Measurements from ENCODE around the gene ADAD2.

DNA sequence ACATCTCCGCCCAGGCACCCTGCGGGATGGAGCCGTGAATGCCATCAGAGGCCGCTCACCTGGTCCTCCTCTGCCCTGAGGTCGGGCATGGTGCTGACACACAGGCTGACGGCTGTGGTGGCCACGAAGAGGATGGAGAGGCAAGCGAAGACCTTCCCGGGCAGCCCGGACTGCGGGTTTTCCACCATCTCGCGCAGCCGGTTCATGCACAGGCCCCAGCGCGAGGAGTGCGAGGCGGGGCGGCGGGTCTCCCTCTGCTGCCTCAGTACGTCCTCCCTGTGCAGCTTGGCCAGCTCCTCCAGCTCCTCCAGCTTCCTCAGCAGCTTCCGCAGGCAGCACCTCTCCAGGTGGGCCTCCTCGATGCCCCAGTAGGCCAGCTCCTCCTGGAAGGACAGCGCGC is 45.7 kb downstream of the ADAD2 start:
- TF ChIP-seq, protein P1, sequence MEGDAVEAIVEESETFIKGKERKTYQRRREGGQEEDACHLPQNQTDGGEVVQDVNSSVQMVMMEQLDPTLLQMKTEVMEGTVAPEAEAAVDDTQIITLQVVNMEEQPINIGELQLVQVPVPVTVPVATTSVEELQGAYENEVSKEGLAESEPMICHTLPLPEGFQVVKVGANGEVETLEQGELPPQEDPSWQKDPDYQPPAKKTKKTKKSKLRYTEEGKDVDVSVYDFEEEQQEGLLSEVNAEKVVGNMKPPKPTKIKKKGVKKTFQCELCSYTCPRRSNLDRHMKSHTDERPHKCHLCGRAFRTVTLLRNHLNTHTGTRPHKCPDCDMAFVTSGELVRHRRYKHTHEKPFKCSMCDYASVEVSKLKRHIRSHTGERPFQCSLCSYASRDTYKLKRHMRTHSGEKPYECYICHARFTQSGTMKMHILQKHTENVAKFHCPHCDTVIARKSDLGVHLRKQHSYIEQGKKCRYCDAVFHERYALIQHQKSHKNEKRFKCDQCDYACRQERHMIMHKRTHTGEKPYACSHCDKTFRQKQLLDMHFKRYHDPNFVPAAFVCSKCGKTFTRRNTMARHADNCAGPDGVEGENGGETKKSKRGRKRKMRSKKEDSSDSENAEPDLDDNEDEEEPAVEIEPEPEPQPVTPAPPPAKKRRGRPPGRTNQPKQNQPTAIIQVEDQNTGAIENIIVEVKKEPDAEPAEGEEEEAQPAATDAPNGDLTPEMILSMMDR (IDR thresholded peaks at IDR 0.05): no peak
- no peak for TF ChIP-seq POLR2A (IDR thresholded peaks at IDR 0.05)

Measured in esophagus squamous epithelium (tissue), 4 donors.